ENCODE results near the gene OPALIN.

DNA sequence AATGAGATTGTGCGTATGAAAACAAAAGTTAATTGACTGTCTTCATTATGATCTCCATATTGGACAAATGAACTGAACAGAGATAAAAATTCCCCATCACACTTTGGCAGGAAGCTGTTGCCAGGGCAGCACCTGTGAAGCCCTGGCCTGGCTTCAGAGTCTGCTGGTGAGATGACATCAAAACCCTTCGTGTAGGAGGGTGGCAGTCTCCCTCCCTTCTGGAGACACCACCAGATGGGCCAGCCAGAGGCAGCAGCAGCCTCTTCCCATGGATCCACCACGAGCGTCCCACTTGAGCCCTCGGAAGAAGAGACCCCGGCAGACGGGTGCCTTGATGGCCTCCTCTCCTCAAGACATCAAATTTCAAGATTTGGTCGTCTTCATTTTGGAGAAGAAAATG is 54.6 kb downstream of the OPALIN start, which contains the start of gene DNTT:
- TF ChIP-seq, protein P1, sequence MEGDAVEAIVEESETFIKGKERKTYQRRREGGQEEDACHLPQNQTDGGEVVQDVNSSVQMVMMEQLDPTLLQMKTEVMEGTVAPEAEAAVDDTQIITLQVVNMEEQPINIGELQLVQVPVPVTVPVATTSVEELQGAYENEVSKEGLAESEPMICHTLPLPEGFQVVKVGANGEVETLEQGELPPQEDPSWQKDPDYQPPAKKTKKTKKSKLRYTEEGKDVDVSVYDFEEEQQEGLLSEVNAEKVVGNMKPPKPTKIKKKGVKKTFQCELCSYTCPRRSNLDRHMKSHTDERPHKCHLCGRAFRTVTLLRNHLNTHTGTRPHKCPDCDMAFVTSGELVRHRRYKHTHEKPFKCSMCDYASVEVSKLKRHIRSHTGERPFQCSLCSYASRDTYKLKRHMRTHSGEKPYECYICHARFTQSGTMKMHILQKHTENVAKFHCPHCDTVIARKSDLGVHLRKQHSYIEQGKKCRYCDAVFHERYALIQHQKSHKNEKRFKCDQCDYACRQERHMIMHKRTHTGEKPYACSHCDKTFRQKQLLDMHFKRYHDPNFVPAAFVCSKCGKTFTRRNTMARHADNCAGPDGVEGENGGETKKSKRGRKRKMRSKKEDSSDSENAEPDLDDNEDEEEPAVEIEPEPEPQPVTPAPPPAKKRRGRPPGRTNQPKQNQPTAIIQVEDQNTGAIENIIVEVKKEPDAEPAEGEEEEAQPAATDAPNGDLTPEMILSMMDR (conservative IDR thresholded peaks at IDR 0.05; ENCODE audit: low read length) = no peak
- no peak for TF ChIP-seq EZH2phosphoT487 (IDR thresholded peaks at IDR 0.05; ENCODE audit: borderline replicate concordance)
